ENCODE results near the gene GPATCH3. TPM values are rescaled to one million over a fixed set of nuclear protein-coding genes. Genes with fewer than 3 reads are reported as not detected.
"Not testable (repeated sequence)": the region's sequence is repeated elsewhere in the genome, so short reads cannot be mapped to it uniquely, and the experiment has no call there.

GPATCH3 gene
- total and polyA plus RNA-seq, 3 experiments from 2014 or later: 15.2 to 21.3 (median 20.0) TPM

- Mint-ChIP-seq H3K27ac (no peak overlapping the region), H3K4me3 (no peak overlapping the region), H3K4me1 (peaks cover 0 to 4% (median 3%) of the 10 kb centered on the region in 3 donors), H3K9me3 (no peaks in the 10 kb centered on the region), H3K36me3 (peaks cover 4 to 93% (median 24%) of the 10 kb centered on the region in 3 donors), H3K27me3 (peaks cover 0 to 3% of the 10 kb centered on the region in 2 donors)
- Histone ChIP-seq H3K4me1 (ENCODE audit: insufficient read depth, low read length) (no peaks in the 10 kb centered on the region), H3K27me3 (ENCODE audit: insufficient read depth, low read length, poor library complexity, severe bottlenecking) (no peaks in the 10 kb centered on the region), H3K36me3 (ENCODE audit: insufficient read depth, low read length) (peaks cover 57% of the 10 kb centered on the region), H3K4me3 (ENCODE audit: low read length) (no peak overlapping the region), H3K9me3 (ENCODE audit: low read length) (no peaks in the 10 kb centered on the region), H3K27ac (ENCODE audit: low read depth, low read length) (no peak overlapping the region)
- no peak for DNase-seq
- POLR2A ChIA-PET: no interaction called here
- CTCF ChIA-PET: interaction anchor here (3.6 kb wide), 1 partner anchor 11 kb away, joined by 15 read pairs; no protein-coding TSS in a partner anchor
Observed at GRCh38 chr1:26853600-26853999, 46.7 kb downstream of the GPATCH3 start.

GRCh38 chr1:26853156-26853555 lies 47.1 kb downstream of the GPATCH3 start:
- H3K27me3 Mint-ChIP-seq: peaks cover 0 to 3% of the 10 kb centered on the region in 2 donors

GRCh38 chr1:26852701-26853100 lies 47.6 kb downstream of the GPATCH3 start:
- H3K36me3 Mint-ChIP-seq: peaks cover 7 to 94% (median 26%) of the 10 kb centered on the region in 3 donors
- peaks cover 62% of the 10 kb centered on the region for H3K36me3 ChIP-seq (ENCODE audit: insufficient read depth, low read length)
- no peaks in the 10 kb centered on the region for H3K27me3 ChIP-seq (ENCODE audit: insufficient read depth, low read length, poor library complexity, severe bottlenecking)
- peak overlapping the region in 3 of 8 donors; percentile 51 to 63 (median 55) for H3K27ac Mint-ChIP-seq
- H3K9me3 Mint-ChIP-seq: no peaks in the 10 kb centered on the region
- peaks cover 0 to 3% of the 10 kb centered on the region in 2 donors for H3K27me3 Mint-ChIP-seq
- no peak overlapping the region for H3K27ac ChIP-seq (ENCODE audit: low read depth, low read length)
- no peak overlapping the region for H3K4me3 Mint-ChIP-seq
- CTCF ChIA-PET: no interaction called here
- POLR2A ChIA-PET: no interaction called here
- no peaks in the 10 kb centered on the region for H3K9me3 ChIP-seq (ENCODE audit: low read length)
- no peaks in the 10 kb centered on the region for H3K4me1 ChIP-seq (ENCODE audit: insufficient read depth, low read length)
- no peak for DNase-seq
- peaks cover 0 to 4% (median 3%) of the 10 kb centered on the region in 3 donors for H3K4me1 Mint-ChIP-seq
- no peak overlapping the region for H3K4me3 ChIP-seq (ENCODE audit: low read length)

More at GRCh38 chr1:26853156-26853555, 47.1 kb downstream of the GPATCH3 start:
- H3K27ac Mint-ChIP-seq: peak overlapping the region in 4 of 8 donors; percentile 17 to 79 (median 68)
- no peak overlapping the region for H3K27ac ChIP-seq (ENCODE audit: low read depth, low read length)
- no peak overlapping the region for H3K4me3 Mint-ChIP-seq
- ChIA-PET POLR2A (no interaction called here), CTCF (interaction anchor here (3.6 kb wide), 1 partner anchor 12 kb away, joined by 15 read pairs; no protein-coding TSS in a partner anchor)
- peaks cover 61% of the 10 kb centered on the region for H3K36me3 ChIP-seq (ENCODE audit: insufficient read depth, low read length)
- H3K9me3 ChIP-seq (ENCODE audit: low read length): no peaks in the 10 kb centered on the region
- H3K4me1 Mint-ChIP-seq: peaks cover 0 to 4% (median 3%) of the 10 kb centered on the region in 3 donors
- no peaks in the 10 kb centered on the region for H3K27me3 ChIP-seq (ENCODE audit: insufficient read depth, low read length, poor library complexity, severe bottlenecking)
- no peaks in the 10 kb centered on the region for H3K9me3 Mint-ChIP-seq
- no peak overlapping the region for H3K4me3 ChIP-seq (ENCODE audit: low read length)
- no peaks in the 10 kb centered on the region for H3K4me1 ChIP-seq (ENCODE audit: insufficient read depth, low read length)
- H3K36me3 Mint-ChIP-seq: peaks cover 4 to 95% (median 24%) of the 10 kb centered on the region in 3 donors
- DNase-seq: peak; percentile 56 to 85 (median 66)

GRCh38 chr1:26851106-26851684 lies 49.1 kb downstream of the GPATCH3 start:
- H3K4me3 Mint-ChIP-seq: no peak overlapping the region
- H3K36me3 ChIP-seq (ENCODE audit: insufficient read depth, low read length): peaks cover 62% of the 10 kb centered on the region
- H3K27ac Mint-ChIP-seq: peak overlapping the region in 1 of 8 donors; percentile 47
- CTCF ChIA-PET: interaction anchor here (0.8 to 1.6 kb wide), 3 partner anchors 16 to 27 kb away, joined by 3 to 6 read pairs (median 3); no protein-coding TSS in a partner anchor
- no peaks in the 10 kb centered on the region for H3K4me1 ChIP-seq (ENCODE audit: insufficient read depth, low read length)
- peaks cover 9 to 89% (median 30%) of the 10 kb centered on the region in 3 donors for H3K36me3 Mint-ChIP-seq
- no peak overlapping the region for H3K27ac ChIP-seq (ENCODE audit: low read depth, low read length)
- no peaks in the 10 kb centered on the region for H3K9me3 ChIP-seq (ENCODE audit: low read length)
- H3K27me3 Mint-ChIP-seq: peaks cover 0 to 3% of the 10 kb centered on the region in 2 donors
- H3K4me1 Mint-ChIP-seq: peaks cover 0 to 4% (median 3%) of the 10 kb centered on the region in 3 donors
- DNase-seq: no peak
- H3K27me3 ChIP-seq (ENCODE audit: insufficient read depth, low read length, poor library complexity, severe bottlenecking): no peaks in the 10 kb centered on the region
- POLR2A ChIA-PET: no interaction called here
- no peaks in the 10 kb centered on the region for H3K9me3 Mint-ChIP-seq
- no peak overlapping the region for H3K4me3 ChIP-seq (ENCODE audit: low read length)

- Mint-ChIP-seq H3K4me3 (no peak overlapping the region), H3K27ac (peak overlapping the region in 2 of 8 donors; percentile 40 to 77), H3K4me1 (peaks cover 3 to 9% (median 8%) of the 10 kb centered on the region in 3 donors), H3K9me3 (no peaks in the 10 kb centered on the region), H3K36me3 (peaks cover 9 to 81% (median 31%) of the 10 kb centered on the region in 3 donors), H3K27me3 (peaks cover 0 to 3% of the 10 kb centered on the region in 2 donors)
- CTCF ChIA-PET: interaction anchor here (0.5 to 1.7 kb wide), 11 partner anchors 8 to 247 kb away, joined by 3 to 6 read pairs (median 3); no protein-coding TSS in a partner anchor
- H3K36me3 ChIP-seq (ENCODE audit: insufficient read depth, low read length): peaks cover 62% of the 10 kb centered on the region
- H3K4me1 ChIP-seq (ENCODE audit: insufficient read depth, low read length): no peaks in the 10 kb centered on the region
- no peak overlapping the region for H3K4me3 ChIP-seq (ENCODE audit: low read length)
- DNase-seq: no peak
- POLR2A ChIA-PET: no interaction called here
- H3K9me3 ChIP-seq (ENCODE audit: low read length): no peaks in the 10 kb centered on the region
- no peaks in the 10 kb centered on the region for H3K27me3 ChIP-seq (ENCODE audit: insufficient read depth, low read length, poor library complexity, severe bottlenecking)
- no peak overlapping the region for H3K27ac ChIP-seq (ENCODE audit: low read depth, low read length)
Observed at GRCh38 chr1:26848941-26849774, 51.1 kb downstream of the GPATCH3 start.

GRCh38 chr1:26848499-26848898 lies 51.8 kb downstream of the GPATCH3 start:
- peaks cover 55% of the 10 kb centered on the region for H3K36me3 ChIP-seq (ENCODE audit: insufficient read depth, low read length)
- no peaks in the 10 kb centered on the region for H3K4me1 ChIP-seq (ENCODE audit: insufficient read depth, low read length)
- Mint-ChIP-seq H3K4me3 (no peak overlapping the region), H3K9me3 (no peaks in the 10 kb centered on the region), H3K27ac (peak overlapping the region in 2 of 8 donors; percentile 36 to 80), H3K27me3 (peaks cover 0 to 3% of the 10 kb centered on the region in 2 donors), H3K4me1 (peaks cover 3 to 12% (median 9%) of the 10 kb centered on the region in 3 donors), H3K36me3 (peaks cover 9 to 82% (median 31%) of the 10 kb centered on the region in 3 donors)
- ChIA-PET POLR2A (no interaction called here), CTCF (interaction anchor here (0.8 to 1.5 kb wide), 6 partner anchors 11 to 246 kb away, joined by 3 to 6 read pairs (median 3); no protein-coding TSS in a partner anchor)
- no peak for DNase-seq
- no peak overlapping the region for H3K27ac ChIP-seq (ENCODE audit: low read depth, low read length)
- no peaks in the 10 kb centered on the region for H3K27me3 ChIP-seq (ENCODE audit: insufficient read depth, low read length, poor library complexity, severe bottlenecking)
- no peaks in the 10 kb centered on the region for H3K9me3 ChIP-seq (ENCODE audit: low read length)
- H3K4me3 ChIP-seq (ENCODE audit: low read length): no peak overlapping the region

GRCh38 chr1:26847826-26848225 lies 52.4 kb downstream of the GPATCH3 start:
- H3K27me3 Mint-ChIP-seq; H3K27me3 ChIP-seq (ENCODE audit: insufficient read depth, low read length, poor library complexity, severe bottlenecking); DNase-seq; H3K9me3 Mint-ChIP-seq; H3K4me1 ChIP-seq (ENCODE audit: insufficient read depth, low read length); POLR2A ChIA-PET; H3K27ac ChIP-seq (ENCODE audit: low read depth, low read length); H3K4me3 ChIP-seq (ENCODE audit: low read length); H3K4me3 Mint-ChIP-seq; H3K9me3 ChIP-seq (ENCODE audit: low read length): not testable (repeated sequence)
- Mint-ChIP-seq H3K36me3 (peaks cover 9 to 81% (median 29%) of the 10 kb centered on the region in 3 donors), H3K27ac (peak overlapping the region in 2 of 8 donors; percentile 29 to 40), H3K4me1 (peaks cover 3 to 12% (median 5%) of the 10 kb centered on the region in 3 donors)
- H3K36me3 ChIP-seq (ENCODE audit: insufficient read depth, low read length): peaks cover 50% of the 10 kb centered on the region
- CTCF ChIA-PET: interaction anchor here (0.8 kb wide), 1 partner anchor 11 kb away, joined by 3 read pairs; no protein-coding TSS in a partner anchor
